MM.1S (cell line): Measurements from ENCODE around the gene MCTP2.

ENCODE experiments used
- DNase-seq: peaks from one replicate; pipeline ENCODE4 v3.0.0-alpha.2; 2015
- H2AFZ ChIP-seq: fragments of 300-600 bp; sonication (generic); 2 replicates; pipeline ENCODE4 v1.6.0; 2016; ENCODE audit warnings: antibody characterized with exemption, low read length
- H3F3A ChIP-seq: fragments of 300-600 bp; sonication (generic); 2 replicates; pipeline ENCODE4 v1.6.1; 2016; ENCODE audit warnings: mild to moderate bottlenecking, antibody characterized with exemption, low read length, moderate library complexity, mixed read lengths; ENCODE audit not compliant: insufficient read depth
- H3K27ac ChIP-seq: fragments of 300-600 bp; sonication (generic); 2 replicates; pipeline ENCODE4 v1.5.1; 2016; ENCODE audit warnings: mild to moderate bottlenecking, low read length
- H3K27me3 ChIP-seq: fragments of 300-600 bp; sonication (generic); replicated peaks from 2 replicates; pipeline ENCODE4 v1.6.0; 2016; ENCODE audit warnings: low read length; ENCODE audit not compliant: insufficient read depth
- H3K36me3 ChIP-seq: fragments of 300-600 bp; sonication (generic); replicated peaks from 2 replicates; pipeline ENCODE4 v1.6.1; 2016; ENCODE audit warnings: mild to moderate bottlenecking, low read length, mixed read lengths; ENCODE audit not compliant: insufficient read depth
- H3K4me1 ChIP-seq: fragments of 300-600 bp; sonication (generic); 2 replicates; pipeline ENCODE4 v1.6.1; 2016; ENCODE audit warnings: low read length, mixed read lengths
- H3K4me2 ChIP-seq: fragments of 300-600 bp; sonication (generic); 2 replicates; pipeline ENCODE4 v1.6.0; 2016; ENCODE audit warnings: low read depth, low read length
- H3K4me3 ChIP-seq: fragments of 300-600 bp; sonication (generic); 2 replicates; pipeline ENCODE4 v1.5.1; 2016; ENCODE audit warnings: low read length, mixed read lengths
- H3K79me2 ChIP-seq: fragments of 300-600 bp; sonication (generic); 2 replicates; pipeline ENCODE4 v1.6.1; 2016; ENCODE audit warnings: mixed run types, low read length, mixed read lengths
- H3K9ac ChIP-seq: fragments of 300-600 bp; sonication (generic); 2 replicates; pipeline ENCODE4 v1.6.1; 2016; ENCODE audit warnings: low read length, mixed read lengths
- H3K9me2 ChIP-seq: fragments of 300-600 bp; sonication (generic); replicated peaks from 2 replicates; pipeline ENCODE4 v1.6.1; 2016; ENCODE audit warnings: mild to moderate bottlenecking, low read length, mixed read lengths; ENCODE audit not compliant: insufficient read depth
- H3K9me3 ChIP-seq: fragments of 300-600 bp; sonication (generic); replicated peaks from 2 replicates; pipeline ENCODE4 v1.6.1; 2016; ENCODE audit warnings: mild to moderate bottlenecking, low read length, mixed read lengths; ENCODE audit not compliant: insufficient read depth
- H4K20me1 ChIP-seq: fragments of 300-600 bp; sonication (generic); 2 replicates; pipeline ENCODE4 v1.6.1; 2016; ENCODE audit warnings: mild to moderate bottlenecking, low read length, moderate library complexity, mixed read lengths; ENCODE audit not compliant: insufficient read depth
- EZH2 ChIP-seq: fragments of 300-600 bp; sonication (generic); optimal IDR thresholded peaks from 2 replicates; pipeline ENCODE3; 2017; ENCODE audit warnings: low read depth, mild to moderate bottlenecking, antibody characterized with exemption, low read length, mixed read lengths
- EZH2phosphoT487 ChIP-seq: fragments of 300-600 bp; sonication (generic); IDR thresholded peaks from 2 replicates; pipeline ENCODE4 v1.6.1; 2018; ENCODE audit warnings: antibody characterized with exemption, low read length
- TF ChIP-seq, protein P1 (sequence below): fragments of 300-600 bp; sonication (generic); IDR thresholded peaks from 2 replicates; pipeline ENCODE4 v1.5.1; 2016; ENCODE audit warnings: antibody characterized with exemption, low read length, mixed read lengths

MCTP2 gene

GRCh38 chr15:94237903-94238302, 6.5 kb downstream of the MCTP2 start:
- Histone ChIP-seq H3K4me1 (peaks cover 15% of the 10 kb centered on the region), H3F3A (no peaks in the 10 kb centered on the region), H4K20me1 (no peaks in the 10 kb centered on the region), H3K27ac (no peak overlapping the region), H3K9me3 (no peaks in the 10 kb centered on the region), H3K4me3 (no peak overlapping the region), H3K27me3 (no peaks in the 10 kb centered on the region), H3K9me2 (no peaks in the 10 kb centered on the region), H3K36me3 (no peaks in the 10 kb centered on the region), H3K4me2 (no peak overlapping the region), H2AFZ (no peak overlapping the region), H3K9ac (no peak overlapping the region), H3K79me2 (peaks cover 57% of the 10 kb centered on the region)
- no peak for TF ChIP-seq EZH2phosphoT487
- TF ChIP-seq, protein P1, sequence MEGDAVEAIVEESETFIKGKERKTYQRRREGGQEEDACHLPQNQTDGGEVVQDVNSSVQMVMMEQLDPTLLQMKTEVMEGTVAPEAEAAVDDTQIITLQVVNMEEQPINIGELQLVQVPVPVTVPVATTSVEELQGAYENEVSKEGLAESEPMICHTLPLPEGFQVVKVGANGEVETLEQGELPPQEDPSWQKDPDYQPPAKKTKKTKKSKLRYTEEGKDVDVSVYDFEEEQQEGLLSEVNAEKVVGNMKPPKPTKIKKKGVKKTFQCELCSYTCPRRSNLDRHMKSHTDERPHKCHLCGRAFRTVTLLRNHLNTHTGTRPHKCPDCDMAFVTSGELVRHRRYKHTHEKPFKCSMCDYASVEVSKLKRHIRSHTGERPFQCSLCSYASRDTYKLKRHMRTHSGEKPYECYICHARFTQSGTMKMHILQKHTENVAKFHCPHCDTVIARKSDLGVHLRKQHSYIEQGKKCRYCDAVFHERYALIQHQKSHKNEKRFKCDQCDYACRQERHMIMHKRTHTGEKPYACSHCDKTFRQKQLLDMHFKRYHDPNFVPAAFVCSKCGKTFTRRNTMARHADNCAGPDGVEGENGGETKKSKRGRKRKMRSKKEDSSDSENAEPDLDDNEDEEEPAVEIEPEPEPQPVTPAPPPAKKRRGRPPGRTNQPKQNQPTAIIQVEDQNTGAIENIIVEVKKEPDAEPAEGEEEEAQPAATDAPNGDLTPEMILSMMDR: no peak
- no peak for TF ChIP-seq EZH2
- no peak for DNase-seq

DNA sequence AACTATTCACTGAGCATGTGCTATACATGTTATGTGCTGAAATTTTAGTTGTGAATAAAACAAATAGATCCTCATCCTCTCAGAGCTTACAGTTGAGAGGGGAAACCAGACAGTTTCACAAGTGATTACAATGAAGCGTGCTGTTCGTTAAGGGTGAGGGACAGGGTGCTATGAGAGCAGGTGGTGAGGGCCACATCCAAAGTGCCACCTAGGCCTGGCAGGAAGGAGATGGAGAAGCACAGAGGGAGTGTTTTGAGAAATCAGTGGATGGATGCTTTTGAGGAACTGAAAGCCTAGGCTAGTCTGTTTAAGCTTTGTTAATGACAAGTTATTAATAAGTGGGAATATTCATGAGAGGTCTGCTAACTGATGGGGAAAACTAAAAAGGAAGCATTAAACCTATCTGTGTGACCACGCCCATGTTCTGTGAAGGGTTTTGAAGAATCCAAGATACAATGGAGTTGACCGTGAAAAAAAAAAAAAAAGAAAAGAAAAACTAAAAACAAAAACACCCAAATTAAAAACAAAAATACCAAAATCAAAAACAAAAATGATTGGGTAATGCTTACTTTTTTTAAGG, 7.3 kb downstream of the MCTP2 start:
- no peaks in the 10 kb centered on the region for H3K9me2 ChIP-seq
- H3K27ac ChIP-seq: peak overlapping the region; percentile 4; the same call in 1 of the 2 replicates
- H3K9ac ChIP-seq: no peak overlapping the region
- H3K4me2 ChIP-seq: no peak overlapping the region; the same call in 1 of the 2 replicates
- peak; percentile 62 for DNase-seq
- peaks cover 56% of the 10 kb centered on the region for H3K79me2 ChIP-seq
- H3K4me1 ChIP-seq: peaks cover 15% of the 10 kb centered on the region
- TF ChIP-seq, protein P1: no peak
- TF ChIP-seq EZH2phosphoT487 (no peak), EZH2 (no peak)
- no peaks in the 10 kb centered on the region for H3K36me3 ChIP-seq
- no peak overlapping the region for H3K4me3 ChIP-seq
- no peaks in the 10 kb centered on the region for H3K9me3 ChIP-seq
- no peaks in the 10 kb centered on the region for H4K20me1 ChIP-seq
- no peak overlapping the region for H2AFZ ChIP-seq
- no peaks in the 10 kb centered on the region for H3F3A ChIP-seq
- no peaks in the 10 kb centered on the region for H3K27me3 ChIP-seq

DNA sequence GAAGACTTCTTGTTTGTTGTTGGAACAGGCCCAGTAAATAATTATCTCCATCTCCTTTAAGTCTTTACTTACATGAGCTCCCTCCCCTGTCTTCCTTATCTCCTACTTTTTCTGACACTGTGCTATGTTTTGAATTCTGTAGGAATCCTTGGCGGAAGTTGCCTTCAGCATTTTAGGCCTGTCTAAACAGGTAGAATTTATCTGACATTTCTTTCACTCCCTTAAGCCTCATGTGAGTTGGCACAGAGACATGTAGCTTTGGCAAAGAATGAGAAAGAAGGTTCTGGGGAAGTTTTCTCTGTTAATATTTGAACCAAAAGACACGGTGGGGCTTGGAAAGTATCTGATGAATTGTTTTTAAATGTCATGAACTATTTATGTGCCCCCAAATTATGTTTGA, 8.1 kb downstream of the MCTP2 start:
- Histone ChIP-seq H3K27ac (no peak overlapping the region), H3F3A (no peaks in the 10 kb centered on the region), H3K36me3 (no peaks in the 10 kb centered on the region), H3K9me2 (no peaks in the 10 kb centered on the region), H3K4me2 (no peak overlapping the region), H4K20me1 (no peaks in the 10 kb centered on the region), H3K27me3 (no peaks in the 10 kb centered on the region), H3K4me3 (no peak overlapping the region), H2AFZ (no peak overlapping the region), H3K4me1 (peaks cover 15% of the 10 kb centered on the region), H3K79me2 (peaks cover 54% of the 10 kb centered on the region), H3K9me3 (no peaks in the 10 kb centered on the region), H3K9ac (no peak overlapping the region)
- TF ChIP-seq, protein P1: no peak
- TF ChIP-seq EZH2 (no peak), EZH2phosphoT487 (no peak)
- no peak for DNase-seq
